ENCODE measurements around the gene UBTD1. TPM values are rescaled to one million over a fixed set of nuclear protein-coding genes. Genes with fewer than 3 reads are reported as not detected.
A peak's percentile ranks its signal among the peaks of the same experiment; 100 is the strongest.

Gene UBTD1
- total RNA-seq, 1 experiment from 2014 or later = 19.0 TPM

DNA sequence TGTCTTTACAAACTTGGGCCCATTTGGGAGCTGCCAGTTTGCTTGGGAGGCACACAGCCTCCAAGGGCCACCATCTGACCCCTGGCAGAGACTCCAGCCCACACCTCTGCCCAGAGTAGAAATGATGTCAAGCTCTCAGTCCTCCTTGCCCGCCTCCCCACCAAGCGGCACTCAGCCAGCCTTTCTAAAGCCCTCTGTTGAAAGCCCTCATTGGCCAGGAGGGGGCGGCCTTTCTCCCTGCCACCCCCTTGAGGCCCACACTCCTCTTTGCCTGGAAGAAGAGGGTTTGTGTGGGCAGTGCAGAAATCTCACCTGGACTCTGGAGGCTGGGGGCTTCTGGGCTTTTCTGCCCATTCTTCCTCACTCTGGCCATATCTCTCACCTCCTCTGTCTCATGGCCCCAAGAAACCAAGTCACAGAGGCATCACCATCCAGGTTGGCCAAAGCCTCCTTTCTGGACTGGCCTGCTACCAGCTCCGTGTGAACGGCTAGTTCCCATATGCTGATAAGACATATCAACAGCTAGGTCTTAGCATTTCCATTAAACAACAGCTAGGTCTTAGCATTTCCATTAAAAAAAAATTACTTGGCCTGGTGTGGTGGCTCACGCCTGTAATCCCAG, 36.1 kb downstream of the UBTD1 start:
- H3K79me1 ChIP-seq (ENCODE audit: insufficient read depth, low read depth, low read length, poor library complexity, severe bottlenecking) = no peaks in the 10 kb centered on the region
- H2AFZ ChIP-seq (ENCODE audit: low read length) = no peak overlapping the region
- no peak overlapping the region for H2BK120ac ChIP-seq (ENCODE audit: low read depth, low read length, poor library complexity, severe bottlenecking)
- H4K8ac ChIP-seq (replicated peaks; ENCODE audit: insufficient read length, low read depth, low read length) = no peak overlapping the region
- Mint-ChIP-seq H3K27me3 (ENCODE audit: low read depth) (no peaks in the 10 kb centered on the region), H3K36me3 (ENCODE audit: insufficient read depth in 1 of 3, low read depth in 3 of 3) (peaks cover 2 to 3% (median 2%) of the 10 kb centered on the region in 3 experiments), H3K4me3 (no peak overlapping the region; a peak in 1 of 5 replicates), H3K4me1 (peaks cover 15 to 36% of the 10 kb centered on the region in 2 experiments), H3K9me3 (peaks cover 2% of the 10 kb centered on the region in 2 experiments), H3K27ac (peak overlapping the region in 1 of 3 experiments; percentile 64; a peak in 2 of 7 replicates)
- H3K4me1 ChIP-seq (ENCODE audit: insufficient read depth, low read length) = no peaks in the 10 kb centered on the region; the same call in 1 of the 2 replicates
- H3K56ac ChIP-seq (ENCODE audit: insufficient read length, low read depth, low read length) = no peak overlapping the region
- no peak overlapping the region for H3K27ac ChIP-seq (ENCODE audit: insufficient read length, low read depth, low read length)
- H3K23ac ChIP-seq (ENCODE audit: insufficient read length, low read depth, low read length) = no peak overlapping the region
- no peak overlapping the region for H3K4ac ChIP-seq (ENCODE audit: low read depth, low read length)
- no peaks in the 10 kb centered on the region for H3K23me2 ChIP-seq (ENCODE audit: insufficient read length, low read depth, low read length, poor library complexity, severe bottlenecking)
- no peaks in the 10 kb centered on the region for H3K27me3 ChIP-seq (ENCODE audit: insufficient read depth, low read length)
- DNase-seq = peak; percentile 78
- peak; percentile 87 for TF ChIP-seq CTCF (conservative IDR thresholded peaks at IDR 0.05)
- no peak overlapping the region for H3K9ac ChIP-seq (ENCODE audit: extremely low read depth, insufficient read length, low read length)
- H2AK5ac ChIP-seq (ENCODE audit: insufficient read length, low read length) = no peak overlapping the region
- H4K20me1 ChIP-seq (ENCODE audit: control insufficient read depth, insufficient read depth, insufficient read length) = no peaks in the 10 kb centered on the region
- no peak overlapping the region for H3T11ph ChIP-seq (ENCODE audit: low read length)
- H3K18ac ChIP-seq (ENCODE audit: insufficient read length, low read depth, low read length) = no peak overlapping the region
- no peaks in the 10 kb centered on the region for H3K79me2 ChIP-seq (ENCODE audit: insufficient read depth, low read length)
- H3K14ac ChIP-seq (ENCODE audit: insufficient read depth, low read length) = no peak overlapping the region
- H4K5ac ChIP-seq (ENCODE audit: insufficient read length, low read depth, low read length) = no peak overlapping the region
- no peak overlapping the region for H4K91ac ChIP-seq (ENCODE audit: insufficient read length, low read depth, low read length)
- no peak overlapping the region for H2BK5ac ChIP-seq (ENCODE audit: insufficient read length, low read length)
- H2BK15ac ChIP-seq (ENCODE audit: low read depth, low read length) = no peak overlapping the region
- H2BK12ac ChIP-seq (ENCODE audit: insufficient read length, low read depth, low read length) = no peak overlapping the region
- WGBS (ENCODE audit: extremely low coverage, insufficient read length, low lambda C conversion rate) = no CpG with 5 or more reads among the region's 6 CpGs
- H3K4me2 ChIP-seq (ENCODE audit: insufficient read depth, insufficient read length, low read length) = no peak overlapping the region
- H2BK20ac ChIP-seq (ENCODE audit: low read depth, low read length, poor library complexity, severe bottlenecking) = no peak overlapping the region
- no peaks in the 10 kb centered on the region for H3K9me3 ChIP-seq (ENCODE audit: control insufficient read depth, low read depth, low read length)
